HepG2 (cell line): Measurements from ENCODE around the gene SIVA1. TPM values are rescaled to one million over a fixed set of nuclear protein-coding genes. Genes with fewer than 3 reads are reported as not detected.

Experiments
- ARHGAP35 ChIP-seq: sonication (generic); formaldehyde crosslinking; IDR thresholded peaks from 2 replicates; pipeline ENCODE4 v1.9.0; 2022; ENCODE audit warnings: mild to moderate bottlenecking, inconsistent platforms, moderate library complexity, missing genetic modification reagents, borderline replicate concordance
- ELF4 ChIP-seq: sonication (generic); formaldehyde crosslinking; IDR thresholded peaks from 2 replicates; pipeline ENCODE4 v1.5.0; 2020; ENCODE audit warnings: missing genetic modification reagents, mild to moderate bottlenecking, moderate library complexity, borderline replicate concordance
- ESRRA ChIP-seq: sonication (generic); formaldehyde crosslinking; IDR thresholded peaks from 2 replicates; pipeline ENCODE4 v1.5.1; 2020; ENCODE audit warnings: mild to moderate bottlenecking, low read depth, missing genetic modification reagents
- NFYB ChIP-seq: sonication (generic); formaldehyde crosslinking; IDR thresholded peaks from 2 replicates; pipeline ENCODE4 v1.4.0; 2020; ENCODE audit warnings: missing genetic modification reagents
- NFYC ChIP-seq: IDR thresholded peaks from 2 replicates; pipeline ENCODE4 v1.6.1; 2016; ENCODE audit warnings: missing genetic modification reagents, missing compliant biosample characterization
- NR3C1 ChIP-seq: sonication (generic); formaldehyde crosslinking; IDR thresholded peaks from 2 replicates; pipeline ENCODE4 v1.4.0; 2020; ENCODE audit warnings: missing genetic modification reagents
- SNAPC5 ChIP-seq: sonication (generic); formaldehyde crosslinking; IDR thresholded peaks from 2 replicates; pipeline ENCODE4 v1.8.1; 2023; ENCODE audit warnings: mild to moderate bottlenecking, missing genetic modification reagents, borderline replicate concordance
- SP2 ChIP-seq: sonication (generic); formaldehyde crosslinking; IDR thresholded peaks from 2 replicates; pipeline ENCODE4 v1.5.1; 2020; ENCODE audit warnings: mild to moderate bottlenecking, missing genetic modification reagents
- ZBTB20 ChIP-seq: sonication (generic); formaldehyde crosslinking; IDR thresholded peaks from 2 replicates; pipeline ENCODE4 v1.8.1; 2023; ENCODE audit warnings: missing genetic modification reagents, low read depth, mild to moderate bottlenecking, borderline replicate concordance
- ZNF687 ChIP-seq: sonication (generic); formaldehyde crosslinking; IDR thresholded peaks from 2 replicates; pipeline ENCODE4 v1.5.1; 2020; ENCODE audit warnings: mild to moderate bottlenecking, missing genetic modification reagents, moderate library complexity
- ZNF713 ChIP-seq: sonication (generic); formaldehyde crosslinking; IDR thresholded peaks from 2 replicates; pipeline ENCODE4 v1.4.0; 2020; ENCODE audit warnings: mild to moderate bottlenecking, missing genetic modification reagents
- polyA plus RNA-seq, 8 experiments: library from polyadenylated mRNA; depleted of rRNA in 3 of 8; stranded (reverse) in 7 of 8; unstranded in 1 of 8; fragments of >200 nt; fragmentation: Illumina TruSeq in 4 of 8; extraction: Trizol in 4 of 8; gene quantifications; 2 replicates each; pipeline versions ENCODE4 v1.2.1 to v1.2.3, GENCODE V29; 2011 to 2016; ENCODE audit warnings: low read depth in 4 of 8, missing spikeins in 1 of 8, mixed read lengths in 1 of 8; ENCODE audit not compliant: insufficient read depth in 1 of 8
- total RNA-seq, 5 experiments: library from RNA; depleted of rRNA; stranded (reverse); fragments of >200 nt; fragmentation: Illumina TruSeq; extraction: Trizol; gene quantifications; 2 replicates each; pipeline ENCODE4 v1.2.3, GENCODE V29; 2016; ENCODE audit warnings: low read depth in 1 of 5
- TF ChIP-seq, protein P1 (sequence below): IDR thresholded peaks from 2 replicates; pipeline ENCODE4 v1.6.1; 2016
- TF ChIP-seq, protein P2 (sequence below): sonication (generic); formaldehyde crosslinking; IDR thresholded peaks from 2 replicates; pipeline ENCODE4 v1.4.0; 2020; ENCODE audit warnings: missing genetic modification reagents, borderline replicate concordance
- TF ChIP-seq, protein P3 (sequence below): sonication (generic); formaldehyde crosslinking; IDR thresholded peaks from 2 replicates; pipeline ENCODE4 v1.5.0; 2020; ENCODE audit warnings: missing genetic modification reagents

The SIVA1 gene
- total and polyA plus RNA-seq, 2 of the 13 experiments (the other 11 are each of a cell fraction or from before 2014, with no cell fraction given), result 123 to 186 TPM

DNA sequence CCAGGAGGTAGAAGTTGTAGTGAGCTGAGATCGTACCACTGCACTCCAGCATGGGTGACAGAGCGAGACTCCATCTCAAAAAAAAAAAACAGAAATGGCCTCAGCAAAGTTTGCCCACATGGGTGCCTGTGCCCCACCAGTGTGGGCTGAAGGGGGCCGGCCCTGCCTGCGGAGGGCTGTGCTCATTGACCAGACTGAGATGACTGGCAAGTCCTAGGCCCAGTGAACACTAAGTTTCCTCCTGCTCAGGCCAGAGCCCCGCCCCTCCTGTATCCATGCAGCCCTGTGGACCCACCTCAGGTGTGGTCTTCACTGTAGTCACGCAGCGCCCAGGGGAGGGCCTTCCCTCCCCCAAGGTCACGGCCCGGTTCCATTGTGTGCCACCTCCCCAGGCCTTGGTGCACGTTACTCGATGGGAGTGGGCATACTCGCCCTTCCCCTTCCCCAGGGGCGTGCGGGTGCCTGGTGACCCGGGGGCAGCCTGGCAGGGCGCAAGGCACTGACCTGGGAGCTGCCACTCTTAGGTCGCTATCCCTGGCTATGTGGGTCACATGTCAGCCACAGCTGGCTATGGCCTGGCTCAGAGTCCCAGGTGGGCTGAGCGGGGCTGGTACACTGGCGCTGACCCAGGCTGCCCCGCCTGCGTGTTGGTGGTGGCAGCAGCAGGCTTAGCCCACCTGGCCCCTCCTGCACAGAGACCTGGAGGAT, 47.5 kb upstream of the SIVA1 start (continued):
- no peak for TF ChIP-seq ELF4 (CRISPR knock-in tag)
- TF ChIP-seq, protein P1, sequence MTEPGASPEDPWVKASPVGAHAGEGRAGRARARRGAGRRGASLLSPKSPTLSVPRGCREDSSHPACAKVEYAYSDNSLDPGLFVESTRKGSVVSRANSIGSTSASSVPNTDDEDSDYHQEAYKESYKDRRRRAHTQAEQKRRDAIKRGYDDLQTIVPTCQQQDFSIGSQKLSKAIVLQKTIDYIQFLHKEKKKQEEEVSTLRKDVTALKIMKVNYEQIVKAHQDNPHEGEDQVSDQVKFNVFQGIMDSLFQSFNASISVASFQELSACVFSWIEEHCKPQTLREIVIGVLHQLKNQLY (CRISPR knock-in tag), result no peak
- 0 out of 2 replicates have a peak, but pooled peaks have one; percentile 50 for TF ChIP-seq SP2
- TF ChIP-seq ZNF713 (CRISPR knock-in tag), result no peak
- TF ChIP-seq ARHGAP35 (CRISPR knock-in tag), result no peak
- TF ChIP-seq ZNF687 (CRISPR knock-in tag), result peak; percentile 3; the same call in 1 of the 2 replicates
- no peak for TF ChIP-seq ESRRA
- TF ChIP-seq SNAPC5 (CRISPR knock-in tag), result no peak
- no peak for TF ChIP-seq ZBTB20 (CRISPR knock-in tag)
- peak; percentile 37; the same call in 1 of the 2 replicates for TF ChIP-seq NFYB (CRISPR knock-in tag)
- TF ChIP-seq NR3C1 (CRISPR knock-in tag), result no peak
- TF ChIP-seq, protein P2, sequence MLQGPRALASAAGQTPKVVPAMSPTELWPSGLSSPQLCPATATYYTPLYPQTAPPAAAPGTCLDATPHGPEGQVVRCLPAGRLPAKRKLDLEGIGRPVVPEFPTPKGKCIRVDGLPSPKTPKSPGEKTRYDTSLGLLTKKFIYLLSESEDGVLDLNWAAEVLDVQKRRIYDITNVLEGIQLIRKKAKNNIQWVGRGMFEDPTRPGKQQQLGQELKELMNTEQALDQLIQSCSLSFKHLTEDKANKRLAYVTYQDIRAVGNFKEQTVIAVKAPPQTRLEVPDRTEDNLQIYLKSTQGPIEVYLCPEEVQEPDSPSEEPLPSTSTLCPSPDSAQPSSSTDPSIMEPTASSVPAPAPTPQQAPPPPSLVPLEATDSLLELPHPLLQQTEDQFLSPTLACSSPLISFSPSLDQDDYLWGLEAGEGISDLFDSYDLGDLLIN, result no peak
- TF ChIP-seq, protein P3, sequence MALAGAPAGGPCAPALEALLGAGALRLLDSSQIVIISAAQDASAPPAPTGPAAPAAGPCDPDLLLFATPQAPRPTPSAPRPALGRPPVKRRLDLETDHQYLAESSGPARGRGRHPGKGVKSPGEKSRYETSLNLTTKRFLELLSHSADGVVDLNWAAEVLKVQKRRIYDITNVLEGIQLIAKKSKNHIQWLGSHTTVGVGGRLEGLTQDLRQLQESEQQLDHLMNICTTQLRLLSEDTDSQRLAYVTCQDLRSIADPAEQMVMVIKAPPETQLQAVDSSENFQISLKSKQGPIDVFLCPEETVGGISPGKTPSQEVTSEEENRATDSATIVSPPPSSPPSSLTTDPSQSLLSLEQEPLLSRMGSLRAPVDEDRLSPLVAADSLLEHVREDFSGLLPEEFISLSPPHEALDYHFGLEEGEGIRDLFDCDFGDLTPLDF (CRISPR knock-in tag), result no peak
- TF ChIP-seq NFYC (CRISPR knock-in tag), result peak; percentile 25; the same call in 1 of the 2 replicates
